Measurements from ENCODE around the gene CD79A.
A peak's percentile ranks its signal among the peaks of the same experiment; 100 is the strongest.

Gene CD79A

GRCh38 chr19:41877916-41878905, 1.1 kb downstream of the CD79A start:
- DNase-seq (ENCODE audit: low spot score) = peak; percentile 77
- in situ Hi-C loops (cut with MboI; ENCODE audit: low sequenced_read_pairs, unreplicated experiment) = no loop called here
- no peak for TF ChIP-seq CTCF (IDR thresholded peaks at IDR 0.05; ENCODE audit: borderline replicate concordance, control extremely low read depth, extremely low read depth, insufficient read depth, missing control alignments)

- TF ChIP-seq CTCF (IDR thresholded peaks at IDR 0.05; ENCODE audit: borderline replicate concordance, control extremely low read depth, extremely low read depth, insufficient read depth, missing control alignments) = no peak
- in situ Hi-C loops (cut with MboI; ENCODE audit: low sequenced_read_pairs, unreplicated experiment) = no loop called here
Observed at GRCh38 chr19:41879080-41879479, 2.0 kb downstream of the CD79A start.

GRCh38 chr19:41879670-41880328, 2.7 kb downstream of the CD79A start:
- in situ Hi-C loops (cut with MboI; ENCODE audit: low sequenced_read_pairs, unreplicated experiment) = loop anchor here (10.0 kb wide), 1 partner anchor 65 kb away; no protein-coding TSS in a partner anchor
- DNase-seq (ENCODE audit: low spot score) = no peak
- no peak for TF ChIP-seq CTCF (IDR thresholded peaks at IDR 0.05; ENCODE audit: borderline replicate concordance, control extremely low read depth, extremely low read depth, insufficient read depth, missing control alignments)

More at GRCh38 chr19:41879080-41879479, 2.0 kb downstream of the CD79A start:
- no peak for DNase-seq (ENCODE audit: low spot score)

- in situ Hi-C loops (cut with MboI; ENCODE audit: low sequenced_read_pairs, unreplicated experiment) = loop anchor here (10.0 kb wide), 1 partner anchor 64 kb away; no protein-coding TSS in a partner anchor
- no peak for TF ChIP-seq CTCF (IDR thresholded peaks at IDR 0.05; ENCODE audit: borderline replicate concordance, control extremely low read depth, extremely low read depth, insufficient read depth, missing control alignments)
- no peak for DNase-seq (ENCODE audit: low spot score)
Observed at GRCh38 chr19:41880329-41880708, 3.2 kb downstream of the CD79A start.

- in situ Hi-C loops (cut with MboI; ENCODE audit: low sequenced_read_pairs, unreplicated experiment) = loop anchor here (10.0 kb wide), 1 partner anchor 62 kb away; no protein-coding TSS in a partner anchor
- DNase-seq (ENCODE audit: low spot score) = peak; percentile 72
- no peak for TF ChIP-seq CTCF (IDR thresholded peaks at IDR 0.05; ENCODE audit: borderline replicate concordance, control extremely low read depth, extremely low read depth, insufficient read depth, missing control alignments)
Observed at GRCh38 chr19:41882568-41883462, 5.7 kb downstream of the CD79A start, which contains the start of gene ARHGEF1. Gene ARHGEF1 (plus strand): TSS chr19:41883184. CDS start chr19:41888083, 4,899 bp downstream.
